Neural progenitor cell (in vitro differentiated cells): ENCODE results near the gene PES1.

ENCODE experiments used
- CTCF ChIP-seq: fragments of 200-600 bp; sonication (generic); IDR thresholded peaks from 2 replicates; pipeline ENCODE4 v1.5.1; 2017; ENCODE audit warnings: antibody characterized with exemption, mild to moderate bottlenecking
- EZH2 ChIP-seq: fragments of 200-600 bp; sonication (generic); IDR thresholded peaks from 2 replicates; pipeline ENCODE4 v1.6.1; 2017; ENCODE audit warnings: antibody characterized with exemption, mild to moderate bottlenecking, moderate library complexity
- EZH2phosphoT487 ChIP-seq: fragments of 200-600 bp; sonication (generic); IDR thresholded peaks from 2 replicates; pipeline ENCODE4 v1.6.1; 2017; ENCODE audit warnings: antibody characterized with exemption

- TF ChIP-seq CTCF, result no peak
- TF ChIP-seq EZH2, result no peak
- TF ChIP-seq EZH2phosphoT487, result no peak
Observed at GRCh38 chr22:30568137-30568805, 23.4 kb downstream of the PES1 start.
